ENCODE results near the gene NR6A1. TPM values are rescaled to one million over a fixed set of nuclear protein-coding genes. Genes with fewer than 3 reads are reported as not detected.

The NR6A1 gene
- total RNA-seq, 1 donor, result 0.36 TPM

GRCh38 chr9:124473310-124473709 is 297.8 kb downstream of the NR6A1 start:
- no peaks in the 10 kb centered on the region for H3K9me3 ChIP-seq (ENCODE audit: low read depth, low read length)
- no peak for TF ChIP-seq CTCF (IDR thresholded peaks at IDR 0.05; ENCODE audit: extremely low read depth, low read depth, low read length)
- no peaks in the 10 kb centered on the region for H3K79me2 ChIP-seq (ENCODE audit: insufficient read depth, low read length)
- no peaks in the 10 kb centered on the region for H4K20me1 ChIP-seq (ENCODE audit: insufficient read depth, low read length)
- no peak overlapping the region for H2AFZ ChIP-seq (ENCODE audit: low read length)
- H3K4me1 ChIP-seq (ENCODE audit: insufficient read depth, low read length), result no peaks in the 10 kb centered on the region
- no peak overlapping the region for H3K4me2 ChIP-seq (ENCODE audit: insufficient read depth, low read length)
- no peaks in the 10 kb centered on the region for H3K36me3 ChIP-seq (ENCODE audit: insufficient read depth, low read length)
- no peak overlapping the region for H3K27ac ChIP-seq (ENCODE audit: low read depth, low read length)
- peaks cover 18% of the 10 kb centered on the region for H3K27me3 ChIP-seq (ENCODE audit: insufficient read depth, low read length)
- no peak for DNase-seq (ENCODE audit: insufficient read length, low spot score, missing footprints)
- no peak overlapping the region for H3K4me3 ChIP-seq (ENCODE audit: insufficient read depth, low read length)

GRCh38 chr9:124472770-124473169 is 298.3 kb downstream of the NR6A1 start:
- no peak overlapping the region for H2AFZ ChIP-seq (ENCODE audit: low read length)
- H3K4me1 ChIP-seq (ENCODE audit: insufficient read depth, low read length), result no peaks in the 10 kb centered on the region
- no peak overlapping the region for H3K27ac ChIP-seq (ENCODE audit: low read depth, low read length)
- no peak for TF ChIP-seq CTCF (IDR thresholded peaks at IDR 0.05; ENCODE audit: extremely low read depth, low read depth, low read length)
- no peaks in the 10 kb centered on the region for H3K9me3 ChIP-seq (ENCODE audit: low read depth, low read length)
- peaks cover 13% of the 10 kb centered on the region for H3K27me3 ChIP-seq (ENCODE audit: insufficient read depth, low read length)
- H3K4me2 ChIP-seq (ENCODE audit: insufficient read depth, low read length), result no peak overlapping the region
- H3K4me3 ChIP-seq (ENCODE audit: insufficient read depth, low read length), result no peak overlapping the region
- H3K36me3 ChIP-seq (ENCODE audit: insufficient read depth, low read length), result no peaks in the 10 kb centered on the region
- no peaks in the 10 kb centered on the region for H4K20me1 ChIP-seq (ENCODE audit: insufficient read depth, low read length)
- H3K79me2 ChIP-seq (ENCODE audit: insufficient read depth, low read length), result no peaks in the 10 kb centered on the region
- no peak for DNase-seq (ENCODE audit: insufficient read length, low spot score, missing footprints)

- H3K79me2 ChIP-seq (ENCODE audit: insufficient read depth, low read length), result no peaks in the 10 kb centered on the region
- no peak for DNase-seq (ENCODE audit: insufficient read length, low spot score, missing footprints)
- no peaks in the 10 kb centered on the region for H3K9me3 ChIP-seq (ENCODE audit: low read depth, low read length)
- TF ChIP-seq CTCF (IDR thresholded peaks at IDR 0.05; ENCODE audit: extremely low read depth, low read depth, low read length), result no peak
- H4K20me1 ChIP-seq (ENCODE audit: insufficient read depth, low read length), result no peaks in the 10 kb centered on the region
- peaks cover 12% of the 10 kb centered on the region for H3K27me3 ChIP-seq (ENCODE audit: insufficient read depth, low read length)
- H2AFZ ChIP-seq (ENCODE audit: low read length), result no peak overlapping the region
- H3K4me1 ChIP-seq (ENCODE audit: insufficient read depth, low read length), result no peaks in the 10 kb centered on the region
- H3K27ac ChIP-seq (ENCODE audit: low read depth, low read length), result no peak overlapping the region
- H3K4me3 ChIP-seq (ENCODE audit: insufficient read depth, low read length), result no peak overlapping the region
- H3K4me2 ChIP-seq (ENCODE audit: insufficient read depth, low read length), result no peak overlapping the region
- no peaks in the 10 kb centered on the region for H3K36me3 ChIP-seq (ENCODE audit: insufficient read depth, low read length)
Measured at GRCh38 chr9:124471761-124472160, 299.4 kb downstream of the NR6A1 start.

DNA sequence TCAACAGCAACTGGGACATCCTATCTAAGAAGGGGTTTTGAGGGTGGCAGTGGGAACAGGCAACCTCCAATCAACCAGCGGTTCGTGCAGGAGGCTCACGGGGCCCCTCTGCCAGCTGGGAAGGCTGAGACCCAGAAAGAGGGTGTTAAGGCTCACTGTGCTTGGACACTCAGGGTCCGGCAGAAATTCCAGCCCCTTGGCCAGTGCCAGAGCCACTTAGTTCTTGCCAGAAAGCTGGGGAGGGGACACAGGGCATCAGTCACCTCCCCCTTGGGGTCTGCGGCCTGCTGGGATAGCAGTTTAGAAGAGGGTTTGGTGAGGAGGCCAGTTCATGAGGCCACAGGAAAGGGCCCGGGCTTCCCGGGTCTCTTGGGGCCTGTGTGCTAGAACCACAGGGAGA is 300.4 kb downstream of the NR6A1 start:
- TF ChIP-seq CTCF (IDR thresholded peaks at IDR 0.05; ENCODE audit: extremely low read depth, low read depth, low read length), result no peak
- no peaks in the 10 kb centered on the region for H3K36me3 ChIP-seq (ENCODE audit: insufficient read depth, low read length)
- no peaks in the 10 kb centered on the region for H3K79me2 ChIP-seq (ENCODE audit: insufficient read depth, low read length)
- H4K20me1 ChIP-seq (ENCODE audit: insufficient read depth, low read length), result no peaks in the 10 kb centered on the region
- no peaks in the 10 kb centered on the region for H3K9me3 ChIP-seq (ENCODE audit: low read depth, low read length)
- H3K4me1 ChIP-seq (ENCODE audit: insufficient read depth, low read length), result no peaks in the 10 kb centered on the region
- no peak overlapping the region for H3K27ac ChIP-seq (ENCODE audit: low read depth, low read length)
- H2AFZ ChIP-seq (ENCODE audit: low read length), result no peak overlapping the region
- H3K4me2 ChIP-seq (ENCODE audit: insufficient read depth, low read length), result no peak overlapping the region
- no peak for DNase-seq (ENCODE audit: insufficient read length, low spot score, missing footprints)
- peaks cover 9% of the 10 kb centered on the region for H3K27me3 ChIP-seq (ENCODE audit: insufficient read depth, low read length)
- H3K4me3 ChIP-seq (ENCODE audit: insufficient read depth, low read length), result no peak overlapping the region

Data from osteoblast (primary cell).